ENCODE measurements around the gene TGFBR3. TPM values are rescaled to one million over a fixed set of nuclear protein-coding genes. Genes with fewer than 3 reads are reported as not detected.
A peak's percentile ranks its signal among the peaks of the same experiment; 100 is the strongest.

TGFBR3 gene
- total and polyA plus RNA-seq, 2 of the 8 experiments (the other 6 are each of a cell fraction or from before 2014, with no cell fraction given): 2.0 to 6.1 TPM

DNA sequence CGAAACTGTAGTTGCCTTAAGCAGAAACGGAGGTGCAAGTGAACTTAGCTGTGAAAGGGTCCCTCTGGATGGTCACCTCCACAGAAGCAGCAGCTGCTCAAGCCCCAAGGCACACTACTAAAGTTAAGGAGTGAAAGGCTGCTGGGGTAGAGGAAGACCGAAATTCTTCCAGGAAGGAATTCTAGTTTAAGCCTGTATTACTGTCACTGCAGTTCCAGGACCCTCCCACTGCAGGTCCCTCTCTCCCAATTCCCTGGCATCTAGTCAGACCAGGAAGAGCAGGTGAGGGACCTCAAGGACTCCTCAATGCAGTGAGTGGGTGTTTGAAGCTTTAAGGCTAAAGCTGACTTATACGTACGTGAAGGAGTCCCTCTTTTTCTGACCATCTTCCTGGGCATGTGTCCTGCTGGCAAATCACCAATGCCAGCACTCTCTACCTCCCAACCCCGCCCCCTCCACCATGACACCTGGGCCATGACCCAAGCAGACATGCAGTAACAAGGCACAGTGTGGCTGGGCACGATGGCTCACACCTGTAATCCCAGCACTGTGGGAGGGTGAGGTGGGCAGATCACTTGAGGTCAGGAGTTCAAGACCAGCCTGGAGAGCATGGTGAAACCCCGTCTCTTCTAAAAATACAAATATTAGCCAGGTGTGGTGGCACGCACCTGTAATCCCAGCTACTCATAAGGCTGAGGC is 57.2 kb downstream of the TGFBR3 start:
- Histone ChIP-seq H3K79me1 (ENCODE audit: low read depth, low read length) (no peaks in the 10 kb centered on the region), H3K79me2 (ENCODE audit: control insufficient read depth in 1 of 2, insufficient read depth in 2 of 2, low read length in 2 of 2) (no peaks in the 10 kb centered on the region), H3K4me3 (ENCODE audit: extremely low read depth in 1 of 4, insufficient read depth in 2 of 4, low read depth in 3 of 4, low read length in 4 of 4) (no peak overlapping the region), H3K14ac (ENCODE audit: insufficient read length) (no peak overlapping the region), H3K56ac (replicated peaks; ENCODE audit: insufficient read length, low read depth, low read length) (no peak overlapping the region), H3K4me1 (replicated peaks in 1 of 4; ENCODE audit: control insufficient read depth in 3 of 4, insufficient read depth in 4 of 4, low read length in 3 of 4) (no peaks in the 10 kb centered on the region), H2BK12ac (ENCODE audit: low read depth, low read length) (no peak overlapping the region; the same call in 1 of the 2 replicates), H4K5ac (ENCODE audit: insufficient read length, low read depth, low read length) (no peak overlapping the region), H3K23me2 (ENCODE audit: low read depth, low read length) (no peaks in the 10 kb centered on the region), H3K9me3 (ENCODE audit: insufficient read depth in 2 of 2, low read depth in 1 of 2, low read length in 1 of 2) (no peaks in the 10 kb centered on the region), H3K4me2 (ENCODE audit: insufficient read depth in 1 of 2, low read depth in 2 of 2, low read length in 2 of 2) (no peak overlapping the region), H3K18ac (ENCODE audit: extremely low read depth, low read length) (no peak overlapping the region), H2BK120ac (replicated peaks; ENCODE audit: low read depth, low read length) (no peak overlapping the region), H3K23ac (ENCODE audit: insufficient read length) (no peak overlapping the region), H3K4ac (replicated peaks; ENCODE audit: insufficient read length, low read depth, low read length) (no peak overlapping the region), H4K20me1 (replicated peaks in 1 of 2; ENCODE audit: control insufficient read depth in 1 of 2, insufficient read depth in 2 of 2, low read length in 2 of 2) (no peaks in the 10 kb centered on the region), H3K27me3 (replicated peaks in 1 of 4; ENCODE audit: control insufficient read depth in 3 of 4, extremely low read depth in 1 of 4, insufficient read depth in 3 of 4, low read length in 3 of 4) (no peaks in the 10 kb centered on the region), H3K27ac (ENCODE audit: low read depth, low read length) (no peak overlapping the region), H3K9ac (replicated peaks in 1 of 4; ENCODE audit: extremely low read depth in 1 of 4, low read depth in 3 of 4, low read length in 3 of 4) (no peak overlapping the region), H2AFZ (ENCODE audit: low read length) (no peak overlapping the region), H2BK15ac (ENCODE audit: low read length) (no peak overlapping the region), H2BK20ac (ENCODE audit: low read length) (no peak overlapping the region), H4K91ac (replicated peaks; ENCODE audit: insufficient read length, low read length) (peak overlapping the region; percentile 39), H2BK5ac (ENCODE audit: low read depth, low read length) (no peak overlapping the region), H3K36me3 (ENCODE audit: control insufficient read depth in 2 of 4, insufficient read depth in 4 of 4, low read length in 3 of 4) (no peaks in the 10 kb centered on the region; a peak in 2 of 8 replicates), H2AK5ac (ENCODE audit: low read depth, low read length) (no peak overlapping the region), H4K8ac (ENCODE audit: extremely low read depth, insufficient read depth, low read length) (no peak overlapping the region; the same call in 1 of the 2 replicates)
- no peak for TF ChIP-seq FOSL1 (IDR thresholded peaks at IDR 0.05; ENCODE audit: insufficient read depth, low read depth, low read length)
- TF ChIP-seq JUND (IDR thresholded peaks at IDR 0.05; ENCODE audit: low read length): no peak
- no peak for TF ChIP-seq RXRA (IDR thresholded peaks at IDR 0.05; ENCODE audit: insufficient read depth, low read depth, low read length)
- no peak for TF ChIP-seq BRCA1 (IDR thresholded peaks at IDR 0.05; ENCODE audit: low read depth, low read length)
- DNase-seq (ENCODE audit: low read depth in 1 of 2, low spot score in 2 of 2) (no peak), FAIRE-seq (no peak)
- ChIA-PET POLR2A (ENCODE audit: partially characterized antibody) (no interaction called here), CTCF (ENCODE audit: partially characterized antibody) (interaction anchor here (1.3 kb wide), 1 partner anchor 30 kb away, joined by 4 read pairs; no protein-coding TSS in a partner anchor)
- 87% methylated on average over 9 of the region's 9 CpGs; no CpG with 5 or more reads in 1 of the 2 experiments for WGBS, 2 experiments (ENCODE audit: extremely low coverage in 1 of 2, insufficient coverage in 1 of 2, insufficient read length in 1 of 2, insufficient replicate concordance in 2 of 2, low coverage in 1 of 2, low lambda C conversion rate in 2 of 2, missing lambda C conversion rate in 1 of 2)

All from H1 (cell line).